H1 (cell line): ENCODE results near the gene GTPBP10. TPM values are rescaled to one million over a fixed set of nuclear protein-coding genes. Genes with fewer than 3 reads are reported as not detected.

Experiments
- BRCA1 ChIP-seq: IDR thresholded peaks from 2 replicates; pipeline ENCODE4 v1.6.1; 2012; ENCODE audit warnings: low read depth, low read length, improper control_type of control experiment
- KDM1A ChIP-seq: fragments of 200-600, 300-600 bp; sonication (generic); IDR thresholded peaks from 2 replicates; pipeline ENCODE4 v1.7.1; 2016; ENCODE audit warnings: mild to moderate bottlenecking, low read length, borderline replicate concordance
- POLR2AphosphoS5 ChIP-seq: IDR thresholded peaks from 2 replicates; pipeline ENCODE4 v1.6.1; 2011; ENCODE audit warnings: low read depth, low read length
- SIX5 ChIP-seq: IDR thresholded peaks from 2 replicates; pipeline ENCODE4 v1.6.1; 2011; ENCODE audit warnings: mild to moderate bottlenecking, low read depth, low read length
- SP1 ChIP-seq: IDR thresholded peaks from 2 replicates; pipeline ENCODE4 v1.6.1; 2011; ENCODE audit warnings: low read depth, low read length
- TBP ChIP-seq: IDR thresholded peaks from 2 replicates; pipeline ENCODE4 v1.6.1; 2011; ENCODE audit warnings: low read depth, low read length, improper control_type of control experiment
- USF2 ChIP-seq: IDR thresholded peaks from 2 replicates; pipeline ENCODE4 v1.6.1; 2011; ENCODE audit warnings: low read length, improper control_type of control experiment
- polyA plus RNA-seq, 7 experiments: library from polyadenylated mRNA; depleted of rRNA in 3 of 7; stranded (reverse) in 5 of 7; unstranded in 2 of 7; fragments of >200 nt in 5 of 7; fragments of 200-250 nt in 2 of 7; gene quantifications; 1 replicate in 5 of 7; 2 replicates in 1 of 7; 4 replicates in 1 of 7; pipeline versions ENCODE4 v1.2.1 to v1.2.3, GENCODE V29; 2011 to 2013; ENCODE audit warnings: missing spikeins in 2 of 7, mixed read lengths in 2 of 7
- total RNA-seq: library from RNA; stranded (reverse); fragmentation: NEBNext Ultra II Directional; extraction: Animal tissue kit (Norgen Biotek cat#: 25700); gene quantifications from 2 replicates; pipeline ENCODE4 v1.2.1, GENCODE V29; 2021
- TF ChIP-seq, protein P1 (sequence below): fragments of 300-600 bp; sonication (generic); IDR thresholded peaks from 2 replicates; pipeline ENCODE4 v1.7.1; 2012; ENCODE audit warnings: low read length, moderate library complexity, mild to moderate bottlenecking, inconsistent platforms; ENCODE audit not compliant: insufficient replicate concordance
- TF ChIP-seq, protein P2 (sequence below): IDR thresholded peaks from 2 replicates; pipeline ENCODE4 v1.6.1; 2012; ENCODE audit warnings: inconsistent platforms

GTPBP10 gene
- total and polyA plus RNA-seq, 2 of the 8 experiments (the other 6 are each of a cell fraction or from before 2014, with no cell fraction given): 4.4 to 21.2 TPM

GRCh38 chr7:90430614-90431460 lies 84.3 kb downstream of the GTPBP10 start (continued):
- TF ChIP-seq, protein P1, sequence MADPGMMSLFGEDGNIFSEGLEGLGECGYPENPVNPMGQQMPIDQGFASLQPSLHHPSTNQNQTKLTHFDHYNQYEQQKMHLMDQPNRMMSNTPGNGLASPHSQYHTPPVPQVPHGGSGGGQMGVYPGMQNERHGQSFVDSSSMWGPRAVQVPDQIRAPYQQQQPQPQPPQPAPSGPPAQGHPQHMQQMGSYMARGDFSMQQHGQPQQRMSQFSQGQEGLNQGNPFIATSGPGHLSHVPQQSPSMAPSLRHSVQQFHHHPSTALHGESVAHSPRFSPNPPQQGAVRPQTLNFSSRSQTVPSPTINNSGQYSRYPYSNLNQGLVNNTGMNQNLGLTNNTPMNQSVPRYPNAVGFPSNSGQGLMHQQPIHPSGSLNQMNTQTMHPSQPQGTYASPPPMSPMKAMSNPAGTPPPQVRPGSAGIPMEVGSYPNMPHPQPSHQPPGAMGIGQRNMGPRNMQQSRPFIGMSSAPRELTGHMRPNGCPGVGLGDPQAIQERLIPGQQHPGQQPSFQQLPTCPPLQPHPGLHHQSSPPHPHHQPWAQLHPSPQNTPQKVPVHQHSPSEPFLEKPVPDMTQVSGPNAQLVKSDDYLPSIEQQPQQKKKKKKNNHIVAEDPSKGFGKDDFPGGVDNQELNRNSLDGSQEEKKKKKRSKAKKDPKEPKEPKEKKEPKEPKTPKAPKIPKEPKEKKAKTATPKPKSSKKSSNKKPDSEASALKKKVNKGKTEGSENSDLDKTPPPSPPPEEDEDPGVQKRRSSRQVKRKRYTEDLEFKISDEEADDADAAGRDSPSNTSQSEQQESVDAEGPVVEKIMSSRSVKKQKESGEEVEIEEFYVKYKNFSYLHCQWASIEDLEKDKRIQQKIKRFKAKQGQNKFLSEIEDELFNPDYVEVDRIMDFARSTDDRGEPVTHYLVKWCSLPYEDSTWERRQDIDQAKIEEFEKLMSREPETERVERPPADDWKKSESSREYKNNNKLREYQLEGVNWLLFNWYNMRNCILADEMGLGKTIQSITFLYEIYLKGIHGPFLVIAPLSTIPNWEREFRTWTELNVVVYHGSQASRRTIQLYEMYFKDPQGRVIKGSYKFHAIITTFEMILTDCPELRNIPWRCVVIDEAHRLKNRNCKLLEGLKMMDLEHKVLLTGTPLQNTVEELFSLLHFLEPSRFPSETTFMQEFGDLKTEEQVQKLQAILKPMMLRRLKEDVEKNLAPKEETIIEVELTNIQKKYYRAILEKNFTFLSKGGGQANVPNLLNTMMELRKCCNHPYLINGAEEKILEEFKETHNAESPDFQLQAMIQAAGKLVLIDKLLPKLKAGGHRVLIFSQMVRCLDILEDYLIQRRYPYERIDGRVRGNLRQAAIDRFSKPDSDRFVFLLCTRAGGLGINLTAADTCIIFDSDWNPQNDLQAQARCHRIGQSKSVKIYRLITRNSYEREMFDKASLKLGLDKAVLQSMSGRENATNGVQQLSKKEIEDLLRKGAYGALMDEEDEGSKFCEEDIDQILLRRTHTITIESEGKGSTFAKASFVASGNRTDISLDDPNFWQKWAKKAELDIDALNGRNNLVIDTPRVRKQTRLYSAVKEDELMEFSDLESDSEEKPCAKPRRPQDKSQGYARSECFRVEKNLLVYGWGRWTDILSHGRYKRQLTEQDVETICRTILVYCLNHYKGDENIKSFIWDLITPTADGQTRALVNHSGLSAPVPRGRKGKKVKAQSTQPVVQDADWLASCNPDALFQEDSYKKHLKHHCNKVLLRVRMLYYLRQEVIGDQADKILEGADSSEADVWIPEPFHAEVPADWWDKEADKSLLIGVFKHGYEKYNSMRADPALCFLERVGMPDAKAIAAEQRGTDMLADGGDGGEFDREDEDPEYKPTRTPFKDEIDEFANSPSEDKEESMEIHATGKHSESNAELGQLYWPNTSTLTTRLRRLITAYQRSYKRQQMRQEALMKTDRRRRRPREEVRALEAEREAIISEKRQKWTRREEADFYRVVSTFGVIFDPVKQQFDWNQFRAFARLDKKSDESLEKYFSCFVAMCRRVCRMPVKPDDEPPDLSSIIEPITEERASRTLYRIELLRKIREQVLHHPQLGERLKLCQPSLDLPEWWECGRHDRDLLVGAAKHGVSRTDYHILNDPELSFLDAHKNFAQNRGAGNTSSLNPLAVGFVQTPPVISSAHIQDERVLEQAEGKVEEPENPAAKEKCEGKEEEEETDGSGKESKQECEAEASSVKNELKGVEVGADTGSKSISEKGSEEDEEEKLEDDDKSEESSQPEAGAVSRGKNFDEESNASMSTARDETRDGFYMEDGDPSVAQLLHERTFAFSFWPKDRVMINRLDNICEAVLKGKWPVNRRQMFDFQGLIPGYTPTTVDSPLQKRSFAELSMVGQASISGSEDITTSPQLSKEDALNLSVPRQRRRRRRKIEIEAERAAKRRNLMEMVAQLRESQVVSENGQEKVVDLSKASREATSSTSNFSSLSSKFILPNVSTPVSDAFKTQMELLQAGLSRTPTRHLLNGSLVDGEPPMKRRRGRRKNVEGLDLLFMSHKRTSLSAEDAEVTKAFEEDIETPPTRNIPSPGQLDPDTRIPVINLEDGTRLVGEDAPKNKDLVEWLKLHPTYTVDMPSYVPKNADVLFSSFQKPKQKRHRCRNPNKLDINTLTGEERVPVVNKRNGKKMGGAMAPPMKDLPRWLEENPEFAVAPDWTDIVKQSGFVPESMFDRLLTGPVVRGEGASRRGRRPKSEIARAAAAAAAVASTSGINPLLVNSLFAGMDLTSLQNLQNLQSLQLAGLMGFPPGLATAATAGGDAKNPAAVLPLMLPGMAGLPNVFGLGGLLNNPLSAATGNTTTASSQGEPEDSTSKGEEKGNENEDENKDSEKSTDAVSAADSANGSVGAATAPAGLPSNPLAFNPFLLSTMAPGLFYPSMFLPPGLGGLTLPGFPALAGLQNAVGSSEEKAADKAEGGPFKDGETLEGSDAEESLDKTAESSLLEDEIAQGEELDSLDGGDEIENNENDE: no peak
- no peak for TF ChIP-seq BRCA1
- no peak for TF ChIP-seq TBP
- TF ChIP-seq, protein P2, sequence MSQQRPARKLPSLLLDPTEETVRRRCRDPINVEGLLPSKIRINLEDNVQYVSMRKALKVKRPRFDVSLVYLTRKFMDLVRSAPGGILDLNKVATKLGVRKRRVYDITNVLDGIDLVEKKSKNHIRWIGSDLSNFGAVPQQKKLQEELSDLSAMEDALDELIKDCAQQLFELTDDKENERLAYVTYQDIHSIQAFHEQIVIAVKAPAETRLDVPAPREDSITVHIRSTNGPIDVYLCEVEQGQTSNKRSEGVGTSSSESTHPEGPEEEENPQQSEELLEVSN: no peak
- TF ChIP-seq POLR2AphosphoS5: no peak
- no peak for TF ChIP-seq SP1
- no peak for TF ChIP-seq KDM1A
- TF ChIP-seq USF2: no peak
- no peak for TF ChIP-seq SIX5
